GM12878 (cell line): Measurements from ENCODE around the gene RSPH1.

Experiments used
- MAX ChIP-seq: IDR thresholded peaks from 2 replicates; pipeline ENCODE4 v1.6.1; 2012; ENCODE audit warnings: low read depth, low read length, improper control_type of control experiment
- POLR2A ChIP-seq: IDR thresholded peaks from 2 replicates; pipeline ENCODE4 v1.6.1; 2011; ENCODE audit warnings: low read depth, mild to moderate bottlenecking, low read length
- RCOR1 ChIP-seq: conservative IDR thresholded peaks from 2 replicates; pipeline ENCODE4 v1.6.1; 2012; ENCODE audit warnings: low read depth, low read length, improper control_type of control experiment
- TF ChIP-seq, protein P1 (sequence below), 3 experiments: IDR thresholded peaks in 2 of 3; conservative IDR thresholded peaks in 1 of 3; 2 replicates each; pipeline ENCODE4 v1.5.1; 2011; ENCODE audit warnings: low read depth in 3 of 3, low read length in 3 of 3, mild to moderate bottlenecking in 3 of 3, control low read depth in 2 of 3, moderate library complexity in 2 of 3, inconsistent platforms in 1 of 3, mixed read lengths in 1 of 3; ENCODE audit not compliant: control insufficient read depth in 2 of 3, insufficient read depth in 1 of 3; ENCODE audit errors: extremely low read depth in 1 of 3

- TF ChIP-seq RCOR1 = no peak
- TF ChIP-seq MAX = no peak
- TF ChIP-seq, protein P1, sequence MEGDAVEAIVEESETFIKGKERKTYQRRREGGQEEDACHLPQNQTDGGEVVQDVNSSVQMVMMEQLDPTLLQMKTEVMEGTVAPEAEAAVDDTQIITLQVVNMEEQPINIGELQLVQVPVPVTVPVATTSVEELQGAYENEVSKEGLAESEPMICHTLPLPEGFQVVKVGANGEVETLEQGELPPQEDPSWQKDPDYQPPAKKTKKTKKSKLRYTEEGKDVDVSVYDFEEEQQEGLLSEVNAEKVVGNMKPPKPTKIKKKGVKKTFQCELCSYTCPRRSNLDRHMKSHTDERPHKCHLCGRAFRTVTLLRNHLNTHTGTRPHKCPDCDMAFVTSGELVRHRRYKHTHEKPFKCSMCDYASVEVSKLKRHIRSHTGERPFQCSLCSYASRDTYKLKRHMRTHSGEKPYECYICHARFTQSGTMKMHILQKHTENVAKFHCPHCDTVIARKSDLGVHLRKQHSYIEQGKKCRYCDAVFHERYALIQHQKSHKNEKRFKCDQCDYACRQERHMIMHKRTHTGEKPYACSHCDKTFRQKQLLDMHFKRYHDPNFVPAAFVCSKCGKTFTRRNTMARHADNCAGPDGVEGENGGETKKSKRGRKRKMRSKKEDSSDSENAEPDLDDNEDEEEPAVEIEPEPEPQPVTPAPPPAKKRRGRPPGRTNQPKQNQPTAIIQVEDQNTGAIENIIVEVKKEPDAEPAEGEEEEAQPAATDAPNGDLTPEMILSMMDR (IDR thresholded peaks at IDR 0.05 in 2 of 3, conservative IDR thresholded peaks at IDR 0.05 in 1 of 3; ENCODE audit: control insufficient read depth in 2 of 3, extremely low read depth in 1 of 3, insufficient read depth in 1 of 3, low read depth in 3 of 3, low read length in 3 of 3) = no peak
- no peak for TF ChIP-seq POLR2A
Observed at GRCh38 chr21:42437786-42438185, 58.2 kb downstream of the RSPH1 start.
